ENCODE measurements around the gene NAE1.

NAE1 gene

GRCh38 chr16:66857437-66857836, 26.7 kb upstream of the NAE1 start:
- no peak overlapping the region for H3K4me3 ChIP-seq (ENCODE audit: control insufficient read depth, low read depth, low read length)
- TF ChIP-seq CTCF (IDR thresholded peaks at IDR 0.05; ENCODE audit: control insufficient read depth, insufficient read depth, low read depth, low read length, missing control alignments), result no peak
- no peak for DNase-seq (ENCODE audit: low read depth)

GRCh38 chr16:66856801-66857200, 26.0 kb upstream of the NAE1 start:
- DNase-seq (ENCODE audit: low read depth), result no peak
- no peak for TF ChIP-seq CTCF (IDR thresholded peaks at IDR 0.05; ENCODE audit: control insufficient read depth, insufficient read depth, low read depth, low read length, missing control alignments)
- no peak overlapping the region for H3K4me3 ChIP-seq (ENCODE audit: control insufficient read depth, low read depth, low read length)

- DNase-seq (ENCODE audit: low read depth), result no peak
- TF ChIP-seq CTCF (IDR thresholded peaks at IDR 0.05; ENCODE audit: control insufficient read depth, insufficient read depth, low read depth, low read length, missing control alignments), result no peak
- H3K4me3 ChIP-seq (ENCODE audit: control insufficient read depth, low read depth, low read length), result no peak overlapping the region
Measured at GRCh38 chr16:66856184-66856730, 25.5 kb upstream of the NAE1 start.

- no peak for DNase-seq (ENCODE audit: low read depth)
- H3K4me3 ChIP-seq (ENCODE audit: control insufficient read depth, low read depth, low read length), result no peak overlapping the region
- TF ChIP-seq CTCF (IDR thresholded peaks at IDR 0.05; ENCODE audit: control insufficient read depth, insufficient read depth, low read depth, low read length, missing control alignments), result no peak
Measured at GRCh38 chr16:66853261-66854139, 22.7 kb upstream of the NAE1 start.

GRCh38 chr16:66851166-66851964, 20.6 kb upstream of the NAE1 start:
- no peak overlapping the region for H3K4me3 ChIP-seq (ENCODE audit: control insufficient read depth, low read depth, low read length)
- no peak for DNase-seq (ENCODE audit: low read depth)
- TF ChIP-seq CTCF (IDR thresholded peaks at IDR 0.05; ENCODE audit: control insufficient read depth, insufficient read depth, low read depth, low read length, missing control alignments), result no peak

GRCh38 chr16:66850115-66850815, 19.5 kb upstream of the NAE1 start:
- H3K4me3 ChIP-seq (ENCODE audit: control insufficient read depth, low read depth, low read length), result no peak overlapping the region
- TF ChIP-seq CTCF (IDR thresholded peaks at IDR 0.05; ENCODE audit: control insufficient read depth, insufficient read depth, low read depth, low read length, missing control alignments), result no peak
- DNase-seq (ENCODE audit: low read depth), result no peak

Measured in AG09309 (cell line).